GM18951 (cell line): ENCODE data around the gene HDLBP.
"Not testable (repeated sequence)": the region's sequence is repeated elsewhere in the genome, so short reads cannot be mapped to it uniquely, and the experiment has no call there.

Experiments
- POLR2A ChIP-seq: IDR thresholded peaks from 4 replicates; pipeline ENCODE4 v1.6.1; 2011; ENCODE audit warnings: mild to moderate bottlenecking; ENCODE audit not compliant: insufficient read length, insufficient read depth; ENCODE audit errors: extremely low read depth
- in situ Hi-C: fragments of 300-500 bp; cut with MboI; formaldehyde crosslinking; loops from one replicate; pipeline ENCODE4 v1.12.0; 2022; ENCODE audit warnings: low sequenced_read_pairs, mixed read lengths, inconsistent platforms; ENCODE audit not compliant: unreplicated experiment

HDLBP gene

DNA sequence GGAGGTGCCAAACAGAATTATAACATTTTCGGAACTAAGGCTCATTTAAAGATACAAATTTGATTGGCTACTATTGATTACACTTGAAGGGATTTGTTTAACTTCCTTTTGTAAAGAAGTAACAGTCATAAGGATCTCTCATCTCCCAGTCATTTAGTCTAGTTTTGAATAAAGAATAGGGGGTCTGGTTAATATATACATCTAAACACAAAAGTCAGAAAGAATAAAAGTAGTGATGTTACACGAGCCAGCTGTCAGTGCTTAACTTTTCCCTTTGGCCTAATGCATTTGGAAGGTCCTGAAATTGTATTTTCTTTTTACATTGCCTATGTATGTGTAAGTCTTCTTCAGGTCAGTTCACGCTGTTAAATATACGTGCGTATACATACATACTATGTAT is 8.3 kb upstream of the HDLBP start:
- in situ Hi-C loops = no loop called here
- TF ChIP-seq POLR2A = no peak

DNA sequence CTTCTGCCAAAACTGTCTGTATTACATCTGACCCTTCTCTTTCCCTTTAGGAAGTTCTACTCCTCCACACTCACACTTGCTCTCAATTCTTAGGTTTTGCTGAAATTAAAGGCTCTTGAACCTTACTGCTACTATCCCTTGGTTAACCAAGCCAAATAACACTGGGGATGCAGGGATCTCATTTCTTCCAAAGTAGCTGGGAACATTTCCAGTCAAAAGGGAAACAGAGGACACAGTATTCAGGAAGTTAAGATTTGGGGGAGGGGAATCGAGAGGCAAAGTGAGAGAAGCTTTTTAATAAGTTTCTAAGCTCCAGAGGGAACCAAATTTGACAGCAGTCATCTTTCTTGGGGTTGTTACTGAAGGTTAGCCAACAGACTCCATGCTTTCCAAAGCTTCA is 6.4 kb upstream of the HDLBP start:
- TF ChIP-seq POLR2A = no peak
- in situ Hi-C loops = no loop called here

DNA sequence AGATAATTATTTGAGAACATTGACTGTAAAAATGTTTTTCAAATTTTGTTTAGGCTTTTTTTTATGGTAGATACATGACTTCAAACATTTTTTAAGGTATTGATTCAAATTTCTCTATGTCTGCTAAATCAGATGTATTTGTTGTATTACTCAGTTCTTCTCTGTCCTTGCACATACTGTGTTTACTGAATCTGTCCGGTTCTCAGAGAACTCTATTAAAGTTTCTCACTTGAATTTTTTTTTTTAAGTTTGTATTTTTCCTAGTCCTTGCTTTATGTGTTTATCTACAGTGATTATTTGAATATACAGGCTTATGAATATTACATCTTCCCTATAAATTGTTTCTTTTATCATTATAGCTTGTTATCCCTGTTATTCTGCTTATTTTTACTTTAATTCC is 5.6 kb upstream of the HDLBP start:
- no peak for TF ChIP-seq POLR2A
- in situ Hi-C loops = no loop called here

DNA sequence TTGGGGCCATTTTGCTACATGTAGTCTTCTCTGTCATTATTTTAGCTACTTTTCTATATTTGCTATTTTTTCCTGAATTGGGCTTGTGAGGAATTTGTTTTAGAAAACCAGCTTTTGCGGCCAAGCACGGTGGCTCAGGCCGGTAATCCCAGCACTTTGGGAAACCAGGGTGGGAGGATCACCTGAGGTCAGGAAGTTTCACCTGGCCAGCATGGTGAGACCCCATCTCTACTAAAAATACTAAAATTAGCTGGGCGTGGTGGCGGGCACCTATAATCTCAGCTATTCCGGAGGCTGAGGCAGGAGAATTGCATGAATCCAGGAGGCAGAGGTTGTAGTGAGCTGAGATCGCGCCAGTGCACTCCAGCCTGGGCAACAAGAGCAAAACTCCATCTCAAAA is 4.9 kb upstream of the HDLBP start:
- in situ Hi-C loops = no loop called here
- no peak for TF ChIP-seq POLR2A

DNA sequence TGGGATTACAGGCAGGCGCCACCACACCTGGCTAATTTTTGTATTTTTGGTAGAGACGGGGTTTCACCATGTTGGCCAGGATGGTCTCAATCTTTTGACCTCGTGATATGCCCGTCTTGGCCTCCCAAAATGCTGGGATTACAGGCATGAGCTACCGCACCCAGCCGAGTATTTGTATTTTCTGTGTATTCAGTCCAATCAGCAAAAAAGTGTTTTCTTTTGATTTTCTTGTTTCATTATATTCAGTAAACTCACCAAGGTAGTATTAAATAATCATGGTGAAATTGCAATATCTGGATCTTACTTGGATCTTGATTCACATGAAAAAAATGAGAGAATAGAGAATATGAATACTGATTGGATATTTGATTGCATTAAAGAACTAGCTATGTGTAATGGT is 3.4 kb upstream of the HDLBP start:
- in situ Hi-C loops = not testable (repeated sequence)

DNA sequence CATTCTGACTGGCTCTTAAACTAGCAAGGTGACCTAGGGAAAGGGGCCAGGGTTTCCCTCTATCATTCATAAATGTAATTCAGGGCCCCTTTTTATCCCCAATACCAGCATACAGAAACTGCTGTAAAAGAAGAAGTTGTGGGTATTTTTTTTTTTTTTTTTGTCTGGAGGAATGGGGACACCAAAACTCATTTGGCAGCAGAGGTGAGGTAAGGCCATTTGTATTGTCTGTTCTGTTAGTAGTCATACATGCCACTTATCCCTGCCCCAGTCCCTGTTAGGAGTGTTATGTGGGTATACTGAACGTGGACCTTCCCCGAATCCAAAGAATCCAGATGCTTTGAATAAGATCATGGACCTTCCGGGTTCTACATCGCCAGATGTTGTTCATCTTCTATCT is 1.9 kb upstream of the HDLBP start:
- no peak for TF ChIP-seq POLR2A
- in situ Hi-C loops = no loop called here

DNA sequence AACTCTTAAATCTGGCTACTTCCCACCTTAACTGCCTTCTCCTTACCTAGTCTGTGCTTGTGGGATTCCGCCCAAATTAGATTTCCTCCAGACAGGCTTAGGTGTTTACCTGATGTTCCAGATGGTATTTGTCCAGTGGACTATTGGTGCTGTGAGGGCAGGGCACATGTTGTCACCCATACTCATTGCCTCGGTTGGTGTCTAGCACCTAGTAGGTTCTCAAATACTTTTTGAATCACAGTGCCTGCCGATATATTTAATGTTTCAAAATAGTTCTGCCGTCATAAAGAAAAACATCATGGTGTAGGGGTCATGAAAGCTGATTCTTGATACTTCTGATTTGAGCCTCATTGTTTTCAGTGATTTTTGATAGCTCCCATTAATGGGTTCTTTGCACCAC is 1.4 kb upstream of the HDLBP start:
- in situ Hi-C loops = no loop called here
- TF ChIP-seq POLR2A = no peak

DNA sequence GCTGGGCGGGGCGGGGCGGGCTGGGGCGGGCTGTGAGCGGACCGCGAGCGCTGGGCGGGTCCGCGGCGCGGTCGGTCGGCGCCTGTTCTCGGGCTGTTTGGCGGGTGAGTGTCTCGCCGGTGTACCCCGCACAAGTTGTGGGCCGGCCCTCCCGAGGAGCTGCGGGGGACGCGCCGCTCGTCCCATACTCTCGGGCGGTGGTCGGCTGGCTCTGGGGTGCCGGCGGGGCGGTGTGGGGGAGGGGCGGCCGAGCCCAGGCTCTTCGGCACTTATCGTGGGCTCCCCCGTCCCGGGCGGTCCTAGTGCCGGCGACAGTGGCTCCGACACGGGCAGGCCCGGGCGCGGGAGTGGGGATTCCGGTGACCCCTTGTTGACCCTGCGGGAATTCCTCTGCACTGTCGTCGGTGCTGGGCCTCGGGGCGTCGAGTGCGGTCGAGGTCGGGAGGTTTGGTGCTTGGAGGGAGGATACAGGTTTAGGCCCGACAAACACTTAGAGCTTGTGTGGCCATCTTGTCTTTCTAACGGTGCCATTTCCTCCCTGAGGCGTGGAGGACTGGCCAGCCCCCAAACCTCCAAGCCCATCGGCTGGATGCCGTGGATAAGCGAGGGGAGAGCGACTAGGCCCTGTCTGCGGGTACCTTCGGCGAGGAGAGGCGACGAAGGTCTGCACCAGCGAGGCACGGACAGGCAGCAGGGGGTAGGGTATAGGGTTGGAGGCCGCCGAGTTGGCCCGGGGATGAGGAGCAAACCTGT is 583 bp upstream of the HDLBP start, which contains the start of gene SEPTIN2:
TSS of gene SEPTIN2 (plus strand) at position 47 of the 753 bp plus-strand sequence. CDS start 8,308 bp downstream, outside the sequence.
- TF ChIP-seq POLR2A = peak; percentile 82
- in situ Hi-C loops = no loop called here

DNA sequence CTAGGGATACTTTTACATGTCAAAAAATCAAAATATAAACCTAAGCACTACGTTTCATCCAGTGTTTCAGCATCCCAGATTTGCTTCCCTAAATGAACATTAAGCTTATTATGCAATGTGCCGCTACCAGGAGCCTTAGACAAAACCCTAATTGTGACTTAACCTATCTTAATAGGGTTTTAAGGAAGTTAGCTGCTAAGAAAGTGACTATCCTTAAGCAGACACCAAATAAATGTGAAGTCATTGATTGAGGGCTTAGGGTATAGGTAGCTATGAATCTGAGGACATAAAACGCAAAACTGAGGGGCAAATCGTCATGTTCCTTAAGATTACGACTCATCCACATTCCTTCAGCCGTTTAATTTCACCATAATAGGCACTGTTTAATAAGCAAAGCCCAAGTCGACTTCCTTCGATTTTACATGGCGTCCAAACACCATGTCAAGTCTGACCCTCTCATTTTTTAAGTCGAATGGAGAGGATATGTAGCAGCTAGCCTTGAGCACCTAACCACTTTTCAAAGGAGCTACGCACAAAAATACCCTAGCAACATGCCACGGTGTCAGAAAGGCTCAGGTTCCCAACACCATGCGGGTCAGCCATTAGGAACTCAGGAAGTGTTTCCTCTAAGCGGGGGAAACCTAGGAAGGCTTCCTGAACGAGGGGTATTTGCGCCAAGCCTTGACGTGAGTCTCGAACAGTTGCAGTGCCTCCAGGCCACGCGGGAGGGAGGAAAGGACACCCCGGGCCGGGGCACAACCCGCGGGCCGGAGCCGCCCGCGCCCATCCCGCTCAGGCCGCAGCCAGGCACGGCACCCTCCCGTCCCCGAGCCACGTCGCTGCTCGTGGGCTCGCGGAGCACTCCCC is 1.0 kb downstream of the HDLBP start:
- peak; percentile 93 for TF ChIP-seq POLR2A
- in situ Hi-C loops = no loop called here

DNA sequence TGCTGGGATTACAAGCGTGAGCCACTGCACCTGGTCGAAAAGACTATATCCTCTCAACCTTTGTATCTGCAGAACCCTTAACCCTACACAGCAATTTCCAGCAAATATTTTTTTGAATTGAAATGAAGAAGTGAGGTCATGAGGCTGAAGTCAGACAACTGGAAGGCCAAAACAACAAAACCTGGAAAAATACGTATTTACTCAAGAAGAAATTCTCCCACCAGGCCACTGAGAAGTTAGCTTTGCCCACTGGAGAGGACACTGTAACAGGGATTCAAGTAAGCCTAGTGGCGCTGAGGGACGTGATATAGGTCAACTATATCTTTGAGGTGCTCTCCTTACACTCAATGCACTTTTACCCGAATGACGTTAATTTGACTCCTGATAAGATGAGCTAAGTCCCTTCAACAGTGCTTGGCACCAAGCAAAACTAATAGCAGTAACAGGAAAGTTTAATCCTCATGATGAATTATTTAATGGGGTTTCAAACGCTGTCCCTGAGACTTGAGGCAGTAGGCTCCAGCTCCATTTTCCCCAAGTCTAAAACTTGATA is 1.9 kb downstream of the HDLBP start:
- in situ Hi-C loops = no loop called here
- TF ChIP-seq POLR2A = no peak

DNA sequence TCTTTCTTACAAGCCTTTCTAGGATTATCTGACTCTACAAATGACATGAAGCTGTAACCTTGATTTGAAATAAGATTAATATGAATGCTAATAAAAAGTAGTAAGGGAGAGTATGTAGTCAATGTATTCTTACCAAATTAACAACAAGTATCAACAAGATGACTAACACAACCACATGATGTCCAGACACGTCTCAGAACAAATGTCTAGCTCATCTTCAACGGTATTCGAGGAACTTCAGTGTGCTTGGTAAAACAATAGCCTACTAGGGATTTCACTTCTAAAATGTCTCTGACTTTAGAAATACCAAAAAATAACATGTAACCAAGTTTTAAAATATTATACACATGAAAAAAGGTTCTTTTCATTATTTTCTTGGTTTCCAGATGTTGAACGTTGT is 3.4 kb downstream of the HDLBP start:
- in situ Hi-C loops = no loop called here
- TF ChIP-seq POLR2A = no peak

DNA sequence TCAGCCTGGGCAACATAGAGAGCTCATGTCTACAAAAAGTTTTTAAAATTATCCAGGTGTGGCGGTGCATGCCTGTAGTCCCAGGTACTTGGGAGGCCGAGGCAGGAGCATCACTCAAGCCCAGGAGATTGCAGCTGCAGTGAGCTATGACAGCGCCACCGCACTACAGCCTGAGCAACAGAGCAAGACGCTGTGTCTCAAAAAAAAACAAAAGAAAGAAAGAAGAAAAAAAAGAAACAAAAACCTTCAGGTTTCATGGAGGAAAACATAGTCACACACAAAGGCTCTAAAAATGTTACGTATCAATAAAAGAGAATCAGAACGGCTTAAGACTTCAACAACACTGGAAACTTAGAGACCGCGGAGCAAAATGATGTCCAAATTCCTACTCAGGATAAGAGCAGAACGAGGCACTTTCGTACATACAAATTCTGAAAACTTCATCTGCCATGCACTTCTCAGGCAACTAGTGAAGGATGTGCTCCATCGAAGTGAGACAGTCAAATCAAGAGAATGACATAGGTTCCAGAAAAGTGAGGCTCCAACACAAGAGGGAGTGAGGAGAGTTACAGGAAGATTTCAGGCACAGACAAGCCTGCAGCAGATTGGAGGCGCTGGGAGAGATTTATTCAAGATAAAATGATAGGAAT is 4.4 kb downstream of the HDLBP start:
- no peak for TF ChIP-seq POLR2A
- in situ Hi-C loops = no loop called here

DNA sequence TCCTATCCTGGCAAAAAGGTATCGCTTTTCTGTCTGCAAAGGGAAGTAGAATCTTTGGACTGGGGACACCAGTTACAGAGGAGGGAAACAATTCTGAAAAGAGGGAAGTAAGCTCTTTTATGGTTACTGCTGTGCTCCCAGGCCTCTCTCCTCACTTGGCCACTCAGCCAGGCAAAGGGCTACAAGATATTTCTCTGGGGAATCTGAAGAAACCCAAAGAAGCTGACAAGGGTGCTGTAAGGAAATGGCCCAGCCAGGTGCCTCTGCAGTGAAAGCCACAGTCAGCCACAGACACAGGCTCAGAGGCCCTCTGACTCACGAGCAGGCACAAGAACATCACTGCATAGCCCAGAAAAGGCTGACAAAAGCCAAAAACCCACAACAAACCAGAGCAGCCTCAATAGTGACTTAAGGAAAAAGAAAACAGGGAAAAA is 5.8 kb downstream of the HDLBP start:
- TF ChIP-seq POLR2A = peak; percentile 28

More for the DNA sequence above, 5.8 kb downstream of the HDLBP start:
- in situ Hi-C loops = no loop called here
